Mucosa of rectum (tissue), 2 donors: ENCODE data around the gene METTL9.
"Not testable (repeated sequence)": the region's sequence is repeated elsewhere in the genome, so short reads cannot be mapped to it uniquely, and the experiment has no call there.

Experiments
- H3K27ac ChIP-seq, 2 donors: one replicate each; pipeline ENCODE4 v1.7.0; 2013; ENCODE audit warnings: inconsistent platforms in 2 of 2, low read depth in 2 of 2, low read length in 2 of 2
- H3K27me3 ChIP-seq, 2 donors: one replicate each; pipeline ENCODE4 v1.7.0; 2013; ENCODE audit warnings: low read length in 2 of 2; ENCODE audit not compliant: control insufficient read depth in 2 of 2, insufficient read depth in 2 of 2
- H3K36me3 ChIP-seq, 2 donors: one replicate each; pipeline ENCODE4 v1.7.0; 2013; ENCODE audit warnings: low read length in 2 of 2; ENCODE audit not compliant: control insufficient read depth in 2 of 2, insufficient read depth in 2 of 2
- H3K4me1 ChIP-seq, 2 donors: one replicate each; pipeline ENCODE4 v1.7.0; 2013; ENCODE audit warnings: low read length in 2 of 2, mild to moderate bottlenecking in 1 of 2; ENCODE audit not compliant: control insufficient read depth in 2 of 2, insufficient read depth in 2 of 2
- H3K4me3 ChIP-seq, 2 donors: one replicate each; pipeline ENCODE4 v1.7.0; 2013; ENCODE audit warnings: low read length in 2 of 2
- H3K9ac ChIP-seq, 2 donors: one replicate each; pipeline ENCODE4 v1.7.0; 2013; ENCODE audit warnings: low read length in 2 of 2, low read depth in 1 of 2, mild to moderate bottlenecking in 1 of 2
- H3K9me3 ChIP-seq, 2 donors: one replicate each; pipeline ENCODE4 v1.7.0; 2013; ENCODE audit warnings: low read length in 2 of 2; ENCODE audit not compliant: control insufficient read depth in 2 of 2
- donor health status: healthy.
- donor health status: Normal muscosa, but diverticular disease.

The METTL9 gene

GRCh38 chr16:21680714-21681113 lies 81.3 kb downstream of the METTL9 start:
- H3K4me1 ChIP-seq, H3K4me3 ChIP-seq, H3K36me3 ChIP-seq, H3K27me3 ChIP-seq, H3K9ac ChIP-seq, H3K27ac ChIP-seq, H3K9me3 ChIP-seq: not testable (repeated sequence)

- H3K36me3 ChIP-seq: no peaks in the 10 kb centered on the region
- no peak overlapping the region for H3K27ac ChIP-seq
- H3K9ac ChIP-seq: no peak overlapping the region
- H3K4me1 ChIP-seq: no peaks in the 10 kb centered on the region
- no peaks in the 10 kb centered on the region for H3K9me3 ChIP-seq
- H3K27me3 ChIP-seq: peaks cover 0 to 2% of the 10 kb centered on the region in 2 donors
- H3K4me3 ChIP-seq: no peak overlapping the region
Observed at GRCh38 chr16:21683184-21683583, 83.8 kb downstream of the METTL9 start.

GRCh38 chr16:21684199-21684598 lies 84.8 kb downstream of the METTL9 start:
- Histone ChIP-seq H3K27me3 (no peaks in the 10 kb centered on the region), H3K36me3 (no peaks in the 10 kb centered on the region), H3K9me3 (no peaks in the 10 kb centered on the region), H3K27ac (no peak overlapping the region), H3K4me1 (no peaks in the 10 kb centered on the region), H3K4me3 (no peak overlapping the region), H3K9ac (no peak overlapping the region)

- H3K9ac ChIP-seq: no peak overlapping the region
- H3K4me3 ChIP-seq: no peak overlapping the region
- H3K27ac ChIP-seq: no peak overlapping the region
- H3K4me1 ChIP-seq: no peaks in the 10 kb centered on the region
- H3K36me3 ChIP-seq: no peaks in the 10 kb centered on the region
- H3K9me3 ChIP-seq: no peaks in the 10 kb centered on the region
- H3K27me3 ChIP-seq: no peaks in the 10 kb centered on the region
Observed at GRCh38 chr16:21685034-21685455, 85.7 kb downstream of the METTL9 start.

GRCh38 chr16:21689107-21689506 lies 89.7 kb downstream of the METTL9 start:
- H3K4me1 ChIP-seq: no peaks in the 10 kb centered on the region
- no peak overlapping the region for H3K9ac ChIP-seq
- H3K36me3 ChIP-seq: no peaks in the 10 kb centered on the region
- no peaks in the 10 kb centered on the region for H3K27me3 ChIP-seq
- no peak overlapping the region for H3K27ac ChIP-seq
- no peaks in the 10 kb centered on the region for H3K9me3 ChIP-seq
- no peak overlapping the region for H3K4me3 ChIP-seq

- not testable (repeated sequence) for H3K9ac ChIP-seq, H3K27ac ChIP-seq, H3K27me3 ChIP-seq, H3K4me1 ChIP-seq, H3K4me3 ChIP-seq, H3K36me3 ChIP-seq, H3K9me3 ChIP-seq
Observed at GRCh38 chr16:21690967-21691366, 91.6 kb downstream of the METTL9 start.

- no peaks in the 10 kb centered on the region for H3K9me3 ChIP-seq
- H3K4me3 ChIP-seq: no peak overlapping the region
- no peak overlapping the region for H3K27ac ChIP-seq
- H3K9ac ChIP-seq: no peak overlapping the region
- no peaks in the 10 kb centered on the region for H3K36me3 ChIP-seq
- no peaks in the 10 kb centered on the region for H3K27me3 ChIP-seq
- no peaks in the 10 kb centered on the region for H3K4me1 ChIP-seq
Observed at GRCh38 chr16:21694609-21695008, 95.2 kb downstream of the METTL9 start.

- Histone ChIP-seq H3K9me3 (no peaks in the 10 kb centered on the region), H3K27ac (no peak overlapping the region), H3K4me1 (no peaks in the 10 kb centered on the region)
Observed at GRCh38 chr16:21697032-21697431, 97.7 kb downstream of the METTL9 start.

GRCh38 chr16:21698169-21699032 lies 99.0 kb downstream of the METTL9 start:
- Histone ChIP-seq H3K9ac (no peak overlapping the region), H3K4me1 (no peaks in the 10 kb centered on the region), H3K9me3 (no peaks in the 10 kb centered on the region), H3K36me3 (no peaks in the 10 kb centered on the region), H3K4me3 (no peak overlapping the region), H3K27me3 (no peaks in the 10 kb centered on the region), H3K27ac (no peak overlapping the region)

More at GRCh38 chr16:21697032-21697431, 97.7 kb downstream of the METTL9 start:
- Histone ChIP-seq H3K27me3 (no peaks in the 10 kb centered on the region), H3K4me3 (no peak overlapping the region), H3K9ac (no peak overlapping the region), H3K36me3 (no peaks in the 10 kb centered on the region)

- H3K27ac ChIP-seq: no peak overlapping the region
- H3K9me3 ChIP-seq: no peaks in the 10 kb centered on the region
- no peak overlapping the region for H3K4me3 ChIP-seq
- peaks cover 0 to 2% of the 10 kb centered on the region in 2 donors for H3K27me3 ChIP-seq
- no peaks in the 10 kb centered on the region for H3K36me3 ChIP-seq
- no peaks in the 10 kb centered on the region for H3K4me1 ChIP-seq
- H3K9ac ChIP-seq: no peak overlapping the region
Observed at GRCh38 chr16:21701271-21701670, 101.9 kb downstream of the METTL9 start.
